ENCODE results near the gene NR2F6.

NR2F6 gene

DNA sequence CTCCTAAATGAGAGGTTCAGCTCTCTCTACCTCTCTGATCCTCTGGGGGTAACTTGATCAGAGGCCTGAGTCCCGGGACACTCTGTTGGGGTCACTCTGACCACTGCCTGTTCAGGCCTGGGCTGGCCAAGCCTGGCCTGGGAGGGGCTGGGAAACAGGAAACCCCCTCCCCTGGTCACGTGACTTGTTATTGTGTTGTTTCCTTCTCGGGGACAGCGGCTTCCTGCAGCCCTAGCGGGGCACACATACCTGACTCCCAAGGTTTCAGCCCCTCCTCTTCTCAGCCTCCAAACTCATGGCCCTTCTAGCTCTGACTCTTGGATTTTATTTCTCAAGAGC, 18.9 kb upstream of the NR2F6 start, which contains the start of gene USHBP1:
Gene USHBP1 (minus strand): TSS at position 105 of the 339 bp plus-strand sequence. CDS start 446 bp downstream, outside the sequence.
- POLR2A ChIA-PET (ENCODE audit: low non-redundant PET): no interaction called here
- TF ChIP-seq, protein P1, sequence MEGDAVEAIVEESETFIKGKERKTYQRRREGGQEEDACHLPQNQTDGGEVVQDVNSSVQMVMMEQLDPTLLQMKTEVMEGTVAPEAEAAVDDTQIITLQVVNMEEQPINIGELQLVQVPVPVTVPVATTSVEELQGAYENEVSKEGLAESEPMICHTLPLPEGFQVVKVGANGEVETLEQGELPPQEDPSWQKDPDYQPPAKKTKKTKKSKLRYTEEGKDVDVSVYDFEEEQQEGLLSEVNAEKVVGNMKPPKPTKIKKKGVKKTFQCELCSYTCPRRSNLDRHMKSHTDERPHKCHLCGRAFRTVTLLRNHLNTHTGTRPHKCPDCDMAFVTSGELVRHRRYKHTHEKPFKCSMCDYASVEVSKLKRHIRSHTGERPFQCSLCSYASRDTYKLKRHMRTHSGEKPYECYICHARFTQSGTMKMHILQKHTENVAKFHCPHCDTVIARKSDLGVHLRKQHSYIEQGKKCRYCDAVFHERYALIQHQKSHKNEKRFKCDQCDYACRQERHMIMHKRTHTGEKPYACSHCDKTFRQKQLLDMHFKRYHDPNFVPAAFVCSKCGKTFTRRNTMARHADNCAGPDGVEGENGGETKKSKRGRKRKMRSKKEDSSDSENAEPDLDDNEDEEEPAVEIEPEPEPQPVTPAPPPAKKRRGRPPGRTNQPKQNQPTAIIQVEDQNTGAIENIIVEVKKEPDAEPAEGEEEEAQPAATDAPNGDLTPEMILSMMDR (conservative IDR thresholded peaks at IDR 0.05; ENCODE audit: low read depth): no peak
- peak within 1 kb of the TSS; percentile 74 for H3K27ac ChIP-seq
- CTCF ChIA-PET: interaction anchor here (0.7 kb wide), 1 partner anchor 19 kb away, joined by 4 read pairs; no protein-coding TSS in a partner anchor
- DNase-seq (ENCODE audit: low spot score): no peak

DNA sequence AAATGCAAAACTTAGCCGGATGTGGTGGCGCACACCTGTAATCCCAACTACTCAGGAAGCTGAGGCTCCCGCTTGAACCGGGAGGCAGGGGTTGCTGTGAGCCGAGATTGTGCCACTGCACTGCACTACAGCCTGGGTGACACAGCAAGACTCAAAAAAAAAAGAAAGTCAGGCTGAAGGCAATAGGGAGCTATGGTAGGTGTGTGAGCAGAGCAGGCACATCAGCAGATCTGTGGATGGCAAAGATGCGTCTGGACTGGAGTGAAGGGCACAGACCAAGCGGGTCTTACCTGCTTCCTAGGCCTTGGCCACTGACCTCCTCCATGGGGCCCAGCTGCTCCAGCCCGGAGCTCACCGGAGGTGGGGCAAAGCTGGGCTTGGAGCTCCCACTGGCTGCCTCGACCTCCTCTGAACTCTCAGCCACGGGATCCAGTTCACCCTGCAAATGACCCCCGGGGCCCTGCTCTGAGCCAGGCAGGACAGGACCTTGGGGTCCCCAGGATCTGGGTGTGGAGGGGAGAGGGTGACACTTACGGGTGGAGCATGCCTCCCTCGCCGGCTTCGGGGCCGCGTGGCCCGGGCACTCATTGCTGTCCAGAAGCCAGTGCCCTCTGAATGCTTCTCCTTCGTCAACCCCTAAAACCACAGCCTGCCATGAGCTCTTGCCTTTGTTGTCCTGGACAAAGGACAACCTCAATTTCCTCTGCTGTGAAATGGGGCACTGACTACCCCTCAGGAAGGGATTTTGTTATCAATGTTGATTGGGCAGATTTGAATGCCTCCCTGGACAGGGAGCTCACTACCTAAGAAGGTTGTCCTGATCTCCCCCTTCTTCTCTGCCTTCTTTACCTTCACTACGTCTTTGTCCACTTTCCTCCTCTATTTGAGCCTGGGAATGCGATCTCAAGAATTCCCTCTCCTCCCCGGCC, 18.3 kb upstream of the NR2F6 start:
- TF ChIP-seq, protein P1 (conservative IDR thresholded peaks at IDR 0.05; ENCODE audit: low read depth): no peak
- POLR2A ChIA-PET (ENCODE audit: low non-redundant PET): interaction anchor here (0.5 kb wide), 1 partner anchor 570 kb away, joined by 4 read pairs; no protein-coding TSS in a partner anchor
- H3K27ac ChIP-seq: no peak overlapping the region
- DNase-seq (ENCODE audit: low spot score): no peak
- CTCF ChIA-PET: interaction anchor here (0.6 to 0.7 kb wide), 2 partner anchors 19 to 128 kb away, joined by 4 read pairs; no protein-coding TSS in a partner anchor

DNA sequence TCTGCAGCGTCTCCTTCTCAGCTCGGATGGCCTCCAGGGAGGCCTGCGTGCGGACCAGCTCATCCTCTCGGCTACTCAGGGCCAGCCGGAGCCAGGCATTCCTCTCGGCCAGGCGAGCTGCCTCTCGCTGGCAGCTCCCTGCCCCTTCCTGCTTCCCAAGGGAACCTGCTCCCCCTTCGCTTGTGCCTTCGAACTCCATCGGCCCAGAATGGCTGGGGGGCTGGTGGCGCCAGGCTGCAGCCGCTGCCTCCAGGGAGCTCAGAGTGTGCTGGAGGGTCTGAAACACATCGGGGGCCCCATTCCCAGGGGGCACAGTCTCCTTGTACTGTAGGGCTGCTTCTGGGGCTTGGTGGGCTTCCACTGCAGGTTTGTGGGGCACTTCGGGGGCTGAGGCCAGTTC, 16.8 kb upstream of the NR2F6 start:
- DNase-seq (ENCODE audit: low spot score): no peak
- ChIA-PET CTCF (no interaction called here), POLR2A (ENCODE audit: low non-redundant PET) (no interaction called here)
- peak overlapping the region; percentile 16; the same call in 1 of the 2 replicates for H3K27ac ChIP-seq
- TF ChIP-seq, protein P1 (conservative IDR thresholded peaks at IDR 0.05; ENCODE audit: low read depth): no peak

DNA sequence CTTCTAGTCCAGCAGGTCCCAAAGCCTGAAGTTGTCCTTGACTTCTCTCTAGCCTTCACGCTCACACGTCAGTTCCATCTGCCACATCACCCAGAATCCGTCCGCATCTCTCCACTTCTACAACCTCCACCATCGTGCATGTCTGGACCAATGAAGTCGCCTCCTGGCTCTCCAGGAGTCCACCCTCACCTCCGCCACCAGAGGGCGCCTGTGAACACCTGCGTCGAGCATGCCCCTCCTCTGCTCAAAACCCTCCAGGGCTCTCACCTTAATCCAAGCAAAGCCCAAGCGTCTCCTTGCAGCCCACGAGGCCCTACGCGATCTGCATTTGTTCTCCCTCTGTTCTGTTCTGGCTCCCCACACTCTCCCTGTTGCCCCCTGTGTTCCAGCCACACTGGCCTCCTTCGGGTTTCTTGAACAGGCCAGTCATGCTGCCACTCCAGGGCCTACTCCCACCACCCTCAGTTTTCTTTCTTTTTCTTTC, 15.2 kb upstream of the NR2F6 start:
- DNase-seq (ENCODE audit: low spot score): peak; percentile 94
- ChIA-PET CTCF (interaction anchor here (0.6 to 1.7 kb wide), 9 partner anchors 8 to 100 kb away, joined by 3 to 15 read pairs (median 5); partner anchors contain the start of gene ANKLE1), POLR2A (ENCODE audit: low non-redundant PET) (interaction anchor here (0.6 kb wide), 1 partner anchor 38 kb away, joined by 4 read pairs; no protein-coding TSS in a partner anchor)
- H3K27ac ChIP-seq: peak overlapping the region; percentile 52
- TF ChIP-seq, protein P1 (conservative IDR thresholded peaks at IDR 0.05; ENCODE audit: low read depth): peak; percentile 99

DNA sequence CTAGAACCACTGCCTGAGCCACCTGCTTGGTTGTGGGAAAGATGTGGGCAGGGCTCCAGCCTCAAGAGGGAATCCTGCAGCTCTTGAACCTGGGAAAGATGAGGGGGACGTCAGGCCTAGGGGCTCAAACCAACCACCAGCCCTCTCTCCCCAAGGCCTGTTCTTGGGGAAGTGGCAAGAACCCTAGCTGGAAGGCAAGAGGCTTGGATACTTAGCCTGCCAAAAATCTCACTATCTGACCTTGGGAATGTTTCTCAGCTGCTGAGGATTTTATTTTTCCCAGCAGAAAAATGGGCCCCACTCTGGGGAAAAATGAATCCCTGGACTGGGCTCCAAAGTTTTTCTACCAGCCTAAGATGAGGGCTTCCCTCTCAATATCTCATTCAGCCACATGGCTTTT, 14.2 kb upstream of the NR2F6 start:
- no peak for DNase-seq (ENCODE audit: low spot score)
- ChIA-PET CTCF (interaction anchor here (0.5 to 1.7 kb wide), 8 partner anchors 7 to 101 kb away, joined by 3 to 15 read pairs (median 8); partner anchors contain the start of gene ANKLE1), POLR2A (ENCODE audit: low non-redundant PET) (no interaction called here)
- TF ChIP-seq, protein P1 (conservative IDR thresholded peaks at IDR 0.05; ENCODE audit: low read depth): no peak
- H3K27ac ChIP-seq: no peak overlapping the region

DNA sequence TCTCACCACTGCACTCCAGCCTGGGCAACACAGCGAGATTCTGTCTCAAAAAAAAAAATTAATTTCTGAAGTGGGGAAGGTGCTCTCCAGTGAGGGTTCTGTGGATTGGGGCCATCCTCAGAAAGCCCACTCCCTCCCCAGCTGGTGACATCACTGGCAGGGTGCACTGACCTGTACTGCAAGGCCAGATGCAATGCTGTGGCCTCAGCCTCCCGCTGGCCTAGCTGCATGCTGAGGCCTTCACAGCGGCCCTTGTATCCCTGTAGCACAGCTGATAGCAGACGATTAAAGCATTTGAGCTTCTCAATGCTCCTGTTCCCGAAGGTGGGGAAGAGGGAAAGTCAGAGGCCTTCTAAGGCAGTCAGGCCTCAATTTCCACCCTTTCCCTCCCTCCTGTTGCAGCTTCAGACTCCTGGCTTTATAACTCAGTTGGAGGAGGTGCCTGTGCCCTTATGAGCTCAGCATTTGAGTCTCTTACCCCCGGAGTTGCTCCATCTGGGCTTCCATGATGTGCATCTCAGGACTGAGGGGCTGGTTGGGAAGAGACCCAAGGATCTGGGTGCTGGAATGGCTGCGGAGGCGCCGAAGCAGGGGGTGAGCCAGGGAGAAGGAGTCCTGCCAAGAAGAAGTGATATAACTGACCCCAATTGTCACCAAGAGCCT, 13.5 kb upstream of the NR2F6 start:
- DNase-seq (ENCODE audit: low spot score): no peak
- POLR2A ChIA-PET (ENCODE audit: low non-redundant PET): no interaction called here
- TF ChIP-seq, protein P1 (conservative IDR thresholded peaks at IDR 0.05; ENCODE audit: low read depth): no peak
- H3K27ac ChIP-seq: no peak overlapping the region
- CTCF ChIA-PET: interaction anchor here (0.6 to 0.7 kb wide), 2 partner anchors 11 to 1020 kb away, joined by 3 to 5 read pairs; no protein-coding TSS in a partner anchor

Data from RWPE1 (cell line).